ENCODE measurements around the gene FHOD3. TPM values are rescaled to one million over a fixed set of nuclear protein-coding genes. Genes with fewer than 3 reads are reported as not detected.

Gene FHOD3
- total and polyA plus RNA-seq, 9 of the 15 experiments (the other 6 are each of a cell fraction or from before 2014, with no cell fraction given) = 0.11 TPM; not detected in 8

GRCh38 chr18:36805105-36805504 is 507.6 kb downstream of the FHOD3 start:
- no peak overlapping the region for H2AFZ ChIP-seq (ENCODE audit: low read depth, low read length)
- no peak for FAIRE-seq
- H3K9me1 ChIP-seq (ENCODE audit: control insufficient read depth, insufficient read depth, low read length) = no peaks in the 10 kb centered on the region
- no peak for ATAC-seq
- H3K4me3 ChIP-seq = no peak overlapping the region
- H3K27ac ChIP-seq (ENCODE audit: extremely low read depth, low read depth, low read length) = no peak overlapping the region
- WGBS (ENCODE audit: insufficient coverage, low coverage, missing lambda C conversion rate) = 90% methylated on average over 2 of the region's 2 CpGs
- no peaks in the 10 kb centered on the region; a peak in 1 of 5 replicates for H3K4me1 ChIP-seq (replicated peaks in 1 of 2; ENCODE audit: control insufficient read depth in 2 of 2, insufficient read depth in 2 of 2, low read length in 2 of 2)
- no peak overlapping the region for H3K9ac ChIP-seq (ENCODE audit: insufficient read depth in 1 of 2, low read depth in 2 of 2, low read length in 2 of 2)
- TF ChIP-seq CXXC5 (CRISPR knock-in tag; IDR thresholded peaks at IDR 0.05) = no peak
- TF ChIP-seq ZKSCAN1 (IDR thresholded peaks at IDR 0.05; ENCODE audit: low read depth, low read length) = peak; percentile 77
- no peak for TF ChIP-seq ATF7 (IDR thresholded peaks at IDR 0.05)
- no peak for TF ChIP-seq SAFB2 (IDR thresholded peaks at IDR 0.05; ENCODE audit: borderline replicate concordance, low read depth, low read length, severe bottlenecking)
- TF ChIP-seq PHF21A (IDR thresholded peaks at IDR 0.05; ENCODE audit: borderline replicate concordance, low read depth) = no peak
- no peak for TF ChIP-seq ZBTB8A (IDR thresholded peaks at IDR 0.05; ENCODE audit: partially characterized antibody)
- H4K20me1 ChIP-seq (replicated peaks; ENCODE audit: control insufficient read depth, insufficient read depth, low read length) = no peaks in the 10 kb centered on the region
- DNase-seq (ENCODE audit: extremely low read depth in 1 of 4, low spot score in 3 of 4) = no peak
- H3K4me2 ChIP-seq (ENCODE audit: insufficient read depth, low read length) = no peak overlapping the region
- H3K79me2 ChIP-seq (ENCODE audit: control insufficient read depth, insufficient read depth, low read length) = peaks cover 7% of the 10 kb centered on the region
- H3K27me3 ChIP-seq (ENCODE audit: control insufficient read depth in 2 of 2, insufficient read depth in 2 of 2, low read length in 2 of 2) = no peaks in the 10 kb centered on the region
- no peaks in the 10 kb centered on the region for H3K9me3 ChIP-seq (replicated peaks; ENCODE audit: control insufficient read depth, insufficient read depth, low read depth, low read length)
- CTCF ChIA-PET (ENCODE audit: low intra/inter-chr PET ratio) = no interaction called here
- H3K36me3 ChIP-seq (ENCODE audit: control insufficient read depth, insufficient read depth, low read length) = peaks cover 81% of the 10 kb centered on the region
- intact Hi-C loops (cut with micrococcal nuclease) = loop anchor here (5.0 kb wide), 2 partner anchors 38 to 103 kb away; no protein-coding TSS in a partner anchor
- no TSS peak for BruUV-seq (replicated peaks)
- POLR2A ChIA-PET = no interaction called here
- in situ Hi-C loops (cut with MboI) = no loop called here

- no TSS peak for BruUV-seq (replicated peaks)
- Histone ChIP-seq H3K4me2 (ENCODE audit: insufficient read depth, low read length) (no peak overlapping the region), H3K4me1 (replicated peaks in 1 of 2; ENCODE audit: control insufficient read depth in 2 of 2, insufficient read depth in 2 of 2, low read length in 2 of 2) (peaks cover 0 to 7% of the 10 kb centered on the region in 2 experiments; a peak in 2 of 5 replicates), H3K36me3 (ENCODE audit: control insufficient read depth, insufficient read depth, low read length) (peaks cover 85% of the 10 kb centered on the region), H3K4me3 (no peak overlapping the region), H3K27me3 (ENCODE audit: control insufficient read depth in 2 of 2, insufficient read depth in 2 of 2, low read length in 2 of 2) (no peaks in the 10 kb centered on the region), H3K9me1 (ENCODE audit: control insufficient read depth, insufficient read depth, low read length) (no peaks in the 10 kb centered on the region), H3K27ac (ENCODE audit: extremely low read depth, low read depth, low read length) (no peak overlapping the region), H2AFZ (ENCODE audit: low read depth, low read length) (no peak overlapping the region), H3K79me2 (ENCODE audit: control insufficient read depth, insufficient read depth, low read length) (peaks cover 13% of the 10 kb centered on the region), H4K20me1 (replicated peaks; ENCODE audit: control insufficient read depth, insufficient read depth, low read length) (no peaks in the 10 kb centered on the region), H3K9ac (ENCODE audit: insufficient read depth in 1 of 2, low read depth in 2 of 2, low read length in 2 of 2) (no peak overlapping the region), H3K9me3 (replicated peaks; ENCODE audit: control insufficient read depth, insufficient read depth, low read depth, low read length) (no peaks in the 10 kb centered on the region)
- ChIA-PET CTCF (ENCODE audit: low intra/inter-chr PET ratio) (interaction anchor here (1.6 to 2.6 kb wide), 3 partner anchors 39 to 713 kb away, joined by 5 to 14 read pairs (median 8); no protein-coding TSS in a partner anchor), POLR2A (interaction anchor here (0.9 kb wide), 1 partner anchor 10 kb away, joined by 4 read pairs; no protein-coding TSS in a partner anchor)
- intact Hi-C loops (cut with micrococcal nuclease) = loop anchor here (1.0 to 5.0 kb wide), 3 partner anchors 41 to 120 kb away; no protein-coding TSS in a partner anchor
- in situ Hi-C loops (cut with MboI) = no loop called here
- DNase-seq (ENCODE audit: extremely low read depth in 1 of 4, low spot score in 3 of 4) (no peak), ATAC-seq (no peak), FAIRE-seq (no peak)
- WGBS (ENCODE audit: insufficient coverage, low coverage, missing lambda C conversion rate) = 91% methylated on average over 2 of the region's 2 CpGs
- no peak for TF ChIP-seq FOXA1 (IDR thresholded peaks at IDR 0.05; ENCODE audit: borderline replicate concordance)
- TF ChIP-seq RB1 (IDR thresholded peaks at IDR 0.05; ENCODE audit: low read depth) = no peak
- no peak for TF ChIP-seq ZBTB7A (IDR thresholded peaks at IDR 0.05; ENCODE audit: borderline replicate concordance, control insufficient read depth, low read depth, low read length)
- TF ChIP-seq ZNF212 (CRISPR knock-in tag; IDR thresholded peaks at IDR 0.05) = no peak
- no peak for TF ChIP-seq ZNF395 (CRISPR knock-in tag; IDR thresholded peaks at IDR 0.05)
- no peak for TF ChIP-seq USF2 (CRISPR knock-in tag; IDR thresholded peaks at IDR 0.05)
- TF ChIP-seq PHF21A (IDR thresholded peaks at IDR 0.05; ENCODE audit: borderline replicate concordance, low read depth) = no peak
These were observed 511.2 kb downstream of the FHOD3 start for GRCh38 chr18:36808681-36809080.

Data from K562 (cell line).